GM12878 (cell line): Measurements from ENCODE around the gene DTNBP1. TPM values are rescaled to one million over a fixed set of nuclear protein-coding genes. Genes with fewer than 3 reads are reported as not detected.

ENCODE experiments used
- ATAC-seq: fragments of 200-7000 bp; cut with Tn5 transposase; 3 replicates; pipeline ENCODE4 v1.9.1; 2020; ENCODE audit warnings: mild to moderate bottlenecking, moderate library complexity
- BruUV-seq: library from RNA; stranded (reverse); fragments of 400-500 nt; replicated peaks from 2 replicates; lab custom pipeline; 2021; lab: Mats Ljungman, UMichigan
- CTCF ChIA-PET: fragments of 300-600 bp; sonication (Branson Sonifier 250); formaldehyde crosslinking; extraction: SDS; loops from one replicate; lab custom pipeline; 2021; ENCODE audit warnings: inconsistent platforms; lab: Yijun Ruan, JAX
- POLR2A ChIA-PET: fragments of 350-600 bp; formaldehyde crosslinking; extraction: SDS; loops from one replicate; lab custom pipeline; 2021; ENCODE audit warnings: inconsistent platforms; lab: Charles Lee
- RAD21 ChIA-PET: fragments of 300-600 bp; sonication (Branson Sonifier 250); formaldehyde crosslinking; loops from one replicate; lab custom pipeline; 2023; ENCODE audit warnings: antibody characterized with exemption; ENCODE audit not compliant: unreplicated experiment; lab: Charles Lee
- SMC1A ChIA-PET: fragments of 300-600 bp; sonication (Branson Sonifier 250); formaldehyde crosslinking; loops from one replicate; lab custom pipeline; 2023; ENCODE audit not compliant: unreplicated experiment, uncharacterized antibody; lab: Charles Lee
- DNase-seq: peaks from one replicate; pipeline ENCODE4 v3.0.0-alpha.2; 2011; ENCODE audit warnings: low read depth, low spot score
- FAIRE-seq: peaks from 3 replicates; lab custom pipeline; 2011; peaks lifted over from hg19 to GRCh38; lab: Jason Lieb, UNC
- H2AFZ ChIP-seq: 2 replicates; pipeline ENCODE4 v1.6.0; 2011; ENCODE audit warnings: low read depth, low read length, control low read depth; ENCODE audit not compliant: control insufficient read depth
- H3K27ac ChIP-seq: 2 replicates; pipeline ENCODE4 v1.5.1; 2011; ENCODE audit warnings: control low read depth; ENCODE audit not compliant: control insufficient read depth, insufficient read depth
- H3K27me3 ChIP-seq, 2 experiments: replicated peaks in 1 of 2; 2 replicates each; pipeline versions ENCODE4 v1.6.0 to v1.6.1; 2011; ENCODE audit warnings: low read length in 1 of 2; ENCODE audit not compliant: control insufficient read depth in 2 of 2, insufficient read depth in 2 of 2
- H3K36me3 ChIP-seq, 2 experiments: 2 replicates each; pipeline ENCODE4 v1.5.1; 2011; ENCODE audit warnings: low read length in 1 of 2; ENCODE audit not compliant: control insufficient read depth in 2 of 2, insufficient read depth in 2 of 2
- H3K4me1 ChIP-seq: 2 replicates; pipeline ENCODE4 v1.6.1; 2011; ENCODE audit warnings: mild to moderate bottlenecking, low read length, moderate library complexity, mixed read lengths; ENCODE audit not compliant: control insufficient read depth, insufficient read depth
- H3K4me2 ChIP-seq: 2 replicates; pipeline ENCODE4 v1.6.0; 2011; ENCODE audit warnings: control low read depth; ENCODE audit not compliant: control insufficient read depth, insufficient read depth
- H3K4me3 ChIP-seq: fragments of 200-600 bp; sonication (generic); 2 replicates; pipeline ENCODE4 v1.5.1; 2016
- H3K79me2 ChIP-seq: 2 replicates; pipeline ENCODE4 v1.6.0; 2011; ENCODE audit warnings: low read length; ENCODE audit not compliant: control insufficient read depth, insufficient read depth
- H3K9ac ChIP-seq: 2 replicates; pipeline ENCODE4 v1.8.0; 2011; ENCODE audit warnings: low read length, control low read depth, mixed read lengths; ENCODE audit not compliant: control insufficient read depth, insufficient read depth
- H3K9me3 ChIP-seq: replicated peaks from 3 replicates; pipeline ENCODE4 v1.5.1; 2011; ENCODE audit warnings: mild to moderate bottlenecking, low read length; ENCODE audit not compliant: control insufficient read depth, insufficient read depth
- H4K20me1 ChIP-seq: 2 replicates; pipeline ENCODE4 v1.6.0; 2011; ENCODE audit not compliant: control insufficient read depth, insufficient read depth
- EED ChIP-seq: sonication (generic); IDR thresholded peaks from 2 replicates; pipeline ENCODE4 v1.6.1; 2016; ENCODE audit warnings: antibody characterized with exemption, low read depth
- FOXK2 ChIP-seq: fragments of 450-650 bp; IDR thresholded peaks from 2 replicates; pipeline ENCODE4 v1.6.1; 2017; ENCODE audit warnings: mild to moderate bottlenecking, moderate library complexity
- NBN ChIP-seq: fragments of 450-650 bp; IDR thresholded peaks from 2 replicates; pipeline ENCODE4 v1.6.1; 2016
- NR2F1 ChIP-seq: fragments of 450-650 bp; conservative IDR thresholded peaks from 2 replicates; pipeline ENCODE4 v1.6.1; 2017; ENCODE audit warnings: mild to moderate bottlenecking
- RUNX3 ChIP-seq: IDR thresholded peaks from 2 replicates; pipeline ENCODE4 v1.6.1; 2012; ENCODE audit warnings: low read length, inconsistent platforms
- TAF1 ChIP-seq: IDR thresholded peaks from 2 replicates; pipeline ENCODE4 v1.6.1; 2011; ENCODE audit warnings: mild to moderate bottlenecking, low read depth, low read length, borderline replicate concordance
- TBL1XR1 ChIP-seq: IDR thresholded peaks from 2 replicates; pipeline ENCODE4 v1.6.1; 2012; ENCODE audit warnings: low read depth, low read length, improper control_type of control experiment
- USF2 ChIP-seq: IDR thresholded peaks from 2 replicates; pipeline ENCODE4 v1.6.1; 2011; ENCODE audit warnings: low read depth, low read length, improper control_type of control experiment, borderline replicate concordance
- ZBED1 ChIP-seq: IDR thresholded peaks from 2 replicates; pipeline ENCODE4 v1.6.1; 2016; ENCODE audit warnings: borderline replicate concordance
- ZBTB33 ChIP-seq: fragments of 450-650 bp; IDR thresholded peaks from 2 replicates; pipeline ENCODE4 v1.6.1; 2017; ENCODE audit warnings: mild to moderate bottlenecking
- ZNF24 ChIP-seq: fragments of 450-650 bp; IDR thresholded peaks from 2 replicates; pipeline ENCODE4 v1.6.1; 2017; ENCODE audit warnings: antibody characterized with exemption, mild to moderate bottlenecking
- WGBS: methylation state at CpG from one replicate; pipeline ENCODE4 v1.1.6; 2016; ENCODE audit warnings: low lambda C conversion rate; ENCODE audit not compliant: insufficient replicate concordance, insufficient coverage; ENCODE audit errors: missing lambda C conversion rate; 5-methylcytosine and 5-hydroxymethylcytosine counted together
- in situ Hi-C: fragments of 300-500 bp; cut with MboI; formaldehyde crosslinking; loops from 9 replicates; pipeline ENCODE4 v1.14.3; 2018; ENCODE audit warnings: mixed read lengths
- intact Hi-C: fragments of 100-400 bp; cut with micrococcal nuclease; formaldehyde crosslinking; loops from one replicate; pipeline ENCODE4 v1.14.2; 2022; ENCODE audit not compliant: unreplicated experiment
- polyA plus RNA-seq, 11 experiments: library from polyadenylated mRNA; depleted of rRNA in 4 of 11; unstranded in 6 of 11; stranded (reverse) in 5 of 11; fragments of >200 nt; fragmentation: Nextera tagmentation in 4 of 11; fragmentation: Illumina TruSeq in 1 of 11; extraction: Ambion mirVana in 4 of 11; extraction: Trizol in 1 of 11; gene quantifications; 1 replicate in 1 of 11; 2 replicates in 10 of 11; pipeline versions ENCODE4 v1.2.1 to v1.2.3, GENCODE V29; 2011 to 2016; ENCODE audit warnings: inconsistent platforms in 2 of 11, missing spikeins in 2 of 11, low read depth in 1 of 11
- total RNA-seq, 4 experiments: library from RNA; depleted of rRNA in 3 of 4; stranded (reverse); fragments of >200 nt in 3 of 4; fragmentation: Illumina TruSeq in 1 of 4; extraction: Trizol in 1 of 4; gene quantifications; 2 replicates each; pipeline versions ENCODE4 v1.2.1 to v1.2.3, GENCODE V29; 2013 to 2021

The DTNBP1 gene
- total and polyA plus RNA-seq, 10 of the 15 experiments (the other 5 are each of a cell fraction or from before 2014, with no cell fraction given), result 7.1 to 40.3 (median 20.1) TPM

- POLR2A ChIA-PET, result no interaction called here
- no peaks in the 10 kb centered on the region; a peak in 1 of 4 replicates for H3K36me3 ChIP-seq
- no TSS peak for BruUV-seq
Measured at GRCh38 chr6:15592610-15593009, 70.2 kb downstream of the DTNBP1 start.

GRCh38 chr6:15588971-15589634, 73.7 kb downstream of the DTNBP1 start:
- FAIRE-seq (no peak), DNase-seq (no peak), ATAC-seq (peak; percentile 38; the same call in 2 of the 3 replicates)
- POLR2A ChIA-PET, result no interaction called here
- intact Hi-C loops, result no loop called here
- Histone ChIP-seq H3K4me3 (no peak overlapping the region), H3K9me3 (no peaks in the 10 kb centered on the region), H3K4me1 (no peaks in the 10 kb centered on the region; the same call in 1 of the 2 replicates), H2AFZ (no peak overlapping the region), H3K36me3 (no peaks in the 10 kb centered on the region), H3K4me2 (no peak overlapping the region), H4K20me1 (no peaks in the 10 kb centered on the region), H3K27ac (no peak overlapping the region), H3K27me3 (no peaks in the 10 kb centered on the region), H3K9ac (no peak overlapping the region), H3K79me2 (no peaks in the 10 kb centered on the region)
- CTCF ChIA-PET, result interaction anchor here (0.6 kb wide), 1 partner anchor 63 kb away, joined by 3 read pairs; no protein-coding TSS in a partner anchor
- 23% methylated on average over 3 of the region's 3 CpGs for WGBS
- BruUV-seq, result no TSS peak
- in situ Hi-C loops, result no loop called here
- SMC1A ChIA-PET, result interaction anchor here (1.0 to 1.5 kb wide), 2 partner anchors 8 to 32 kb away, joined by 3 to 4 read pairs; no protein-coding TSS in a partner anchor
- RAD21 ChIA-PET, result interaction anchor here (1.8 kb wide), 1 partner anchor 10 kb away, joined by 4 read pairs; no protein-coding TSS in a partner anchor
- TF ChIP-seq TAF1, result no peak
- TF ChIP-seq ZBED1, result no peak
- TF ChIP-seq NBN, result no peak
- TF ChIP-seq TBL1XR1, result no peak
- peak; percentile 36; the same call in 1 of the 2 replicates for TF ChIP-seq RUNX3
- no peak for TF ChIP-seq FOXK2
- no peak for TF ChIP-seq ZBTB33
- TF ChIP-seq EED, result no peak
- no peak for TF ChIP-seq USF2

More at GRCh38 chr6:15592610-15593009, 70.2 kb downstream of the DTNBP1 start:
- ATAC-seq (no peak), DNase-seq (no peak), FAIRE-seq (no peak)
- in situ Hi-C loops, result no loop called here
- no peak overlapping the region for H2AFZ ChIP-seq
- ChIA-PET CTCF (no interaction called here), SMC1A (interaction anchor here (1.2 to 2.6 kb wide), 3 partner anchors 9 to 17 kb away, joined by 3 to 8 read pairs (median 7); no protein-coding TSS in a partner anchor), RAD21 (no interaction called here)
- H3K27me3 ChIP-seq, result no peaks in the 10 kb centered on the region
- H3K79me2 ChIP-seq, result no peaks in the 10 kb centered on the region
- WGBS, result 98% methylated on average over 2 of the region's 2 CpGs
- H3K9ac ChIP-seq, result no peak overlapping the region
- no peaks in the 10 kb centered on the region; the same call in 1 of the 2 replicates for H3K4me1 ChIP-seq
- no peak overlapping the region for H3K27ac ChIP-seq
- no peak for TF ChIP-seq ZNF24
- peak; percentile 39; the same call in 1 of the 2 replicates for TF ChIP-seq NR2F1
- no peaks in the 10 kb centered on the region for H3K9me3 ChIP-seq
- H3K4me2 ChIP-seq, result no peak overlapping the region
- no peaks in the 10 kb centered on the region for H4K20me1 ChIP-seq
- no peak overlapping the region for H3K4me3 ChIP-seq
- intact Hi-C loops, result no loop called here
